ENCODE measurements around the gene EMSY.

EMSY gene

GRCh38 chr11:76424891-76425290 is 19.9 kb upstream of the EMSY start:
- DNase-seq (ENCODE audit: low spot score in 2 of 2) (no peak), ATAC-seq (replicated peaks; ENCODE audit: extremely low read depth, poor library complexity, severe bottlenecking) (no peak)
- Mint-ChIP-seq H3K27ac (ENCODE audit: low read depth) (no peak overlapping the region), H3K9me3 (no peaks in the 10 kb centered on the region), H3K4me3 (no peak overlapping the region), H3K27me3 (no peaks in the 10 kb centered on the region), H3K4me1 (peaks cover 10% of the 10 kb centered on the region), H3K36me3 (ENCODE audit: insufficient read depth) (no peaks in the 10 kb centered on the region)

- no peak for ATAC-seq (replicated peaks; ENCODE audit: extremely low read depth, poor library complexity, severe bottlenecking)
- DNase-seq (ENCODE audit: low spot score in 2 of 2), result no peak
- Mint-ChIP-seq H3K9me3 (no peaks in the 10 kb centered on the region), H3K27ac (ENCODE audit: low read depth) (no peak overlapping the region), H3K4me3 (no peak overlapping the region), H3K27me3 (no peaks in the 10 kb centered on the region), H3K36me3 (ENCODE audit: insufficient read depth) (no peaks in the 10 kb centered on the region), H3K4me1 (peaks cover 10% of the 10 kb centered on the region)
Observed at GRCh38 chr11:76426660-76427059, 18.2 kb upstream of the EMSY start.

- DNase-seq (ENCODE audit: low spot score in 2 of 2), result no peak
- H3K27ac Mint-ChIP-seq (ENCODE audit: low read depth), result no peak overlapping the region
Observed at GRCh38 chr11:76436020-76436419, 8.8 kb upstream of the EMSY start.

GRCh38 chr11:76443268-76443980 is 1.4 kb upstream of the EMSY start:
- Mint-ChIP-seq H3K27ac (ENCODE audit: low read depth) (peak overlapping the region; percentile 95), H3K4me3 (peak overlapping the region; percentile 93), H3K4me1 (peaks cover 33% of the 10 kb centered on the region), H3K27me3 (no peaks in the 10 kb centered on the region), H3K36me3 (ENCODE audit: insufficient read depth) (peaks cover 15% of the 10 kb centered on the region), H3K9me3 (no peaks in the 10 kb centered on the region)
- ATAC-seq (replicated peaks; ENCODE audit: extremely low read depth, poor library complexity, severe bottlenecking) (no peak), DNase-seq (ENCODE audit: low spot score in 2 of 2) (no peak)

More at GRCh38 chr11:76436020-76436419, 8.8 kb upstream of the EMSY start:
- Mint-ChIP-seq H3K4me3 (no peak overlapping the region), H3K36me3 (ENCODE audit: insufficient read depth) (no peaks in the 10 kb centered on the region), H3K9me3 (no peaks in the 10 kb centered on the region), H3K27me3 (no peaks in the 10 kb centered on the region), H3K4me1 (no peaks in the 10 kb centered on the region)
- no peak for ATAC-seq (replicated peaks; ENCODE audit: extremely low read depth, poor library complexity, severe bottlenecking)

GRCh38 chr11:76444065-76444383 is 794 bp upstream of the EMSY start:
- peaks cover 37% of the 10 kb centered on the region for H3K4me1 Mint-ChIP-seq
- peak overlapping the region; percentile 93 for H3K4me3 Mint-ChIP-seq
- ATAC-seq (replicated peaks; ENCODE audit: extremely low read depth, poor library complexity, severe bottlenecking), result no peak
- peak overlapping the region; percentile 95 for H3K27ac Mint-ChIP-seq (ENCODE audit: low read depth)
- H3K36me3 Mint-ChIP-seq (ENCODE audit: insufficient read depth), result peaks cover 18% of the 10 kb centered on the region
- DNase-seq (ENCODE audit: low spot score in 2 of 2), result no peak
- H3K9me3 Mint-ChIP-seq, result no peaks in the 10 kb centered on the region
- no peaks in the 10 kb centered on the region for H3K27me3 Mint-ChIP-seq

GRCh38 chr11:76445121-76446084 is 585 bp downstream of the EMSY start:
- Mint-ChIP-seq H3K27ac (ENCODE audit: low read depth) (peak overlapping the region; percentile 95), H3K4me3 (peak overlapping the region; percentile 93), H3K27me3 (no peaks in the 10 kb centered on the region), H3K9me3 (no peaks in the 10 kb centered on the region), H3K4me1 (peaks cover 46% of the 10 kb centered on the region), H3K36me3 (ENCODE audit: insufficient read depth) (peaks cover 31% of the 10 kb centered on the region)
- peak; percentile 7 for ATAC-seq (replicated peaks; ENCODE audit: extremely low read depth, poor library complexity, severe bottlenecking)
- peak; percentile 12 to 39 for DNase-seq (ENCODE audit: low spot score in 2 of 2)

GRCh38 chr11:76448506-76448905 is 3.7 kb downstream of the EMSY start:
- Mint-ChIP-seq H3K27me3 (no peaks in the 10 kb centered on the region), H3K27ac (ENCODE audit: low read depth) (no peak overlapping the region), H3K4me3 (no peak overlapping the region), H3K4me1 (peaks cover 45% of the 10 kb centered on the region), H3K36me3 (ENCODE audit: insufficient read depth) (peaks cover 50% of the 10 kb centered on the region), H3K9me3 (no peaks in the 10 kb centered on the region)
- ATAC-seq (replicated peaks; ENCODE audit: extremely low read depth, poor library complexity, severe bottlenecking), result no peak
- no peak for DNase-seq (ENCODE audit: low spot score in 2 of 2)

- no peak for DNase-seq (ENCODE audit: low spot score in 2 of 2)
- Mint-ChIP-seq H3K9me3 (no peaks in the 10 kb centered on the region), H3K4me3 (no peak overlapping the region), H3K27me3 (no peaks in the 10 kb centered on the region), H3K27ac (ENCODE audit: low read depth) (no peak overlapping the region), H3K36me3 (ENCODE audit: insufficient read depth) (peaks cover 44% of the 10 kb centered on the region), H3K4me1 (peaks cover 19% of the 10 kb centered on the region)
- ATAC-seq (replicated peaks; ENCODE audit: extremely low read depth, poor library complexity, severe bottlenecking), result no peak
Observed at GRCh38 chr11:76453248-76453647, 8.4 kb downstream of the EMSY start.

- Mint-ChIP-seq H3K4me3 (no peak overlapping the region), H3K36me3 (ENCODE audit: insufficient read depth) (peaks cover 41% of the 10 kb centered on the region), H3K9me3 (no peaks in the 10 kb centered on the region), H3K27me3 (no peaks in the 10 kb centered on the region), H3K4me1 (peaks cover 12% of the 10 kb centered on the region), H3K27ac (ENCODE audit: low read depth) (no peak overlapping the region)
- no peak for DNase-seq (ENCODE audit: low spot score in 2 of 2)
- ATAC-seq (replicated peaks; ENCODE audit: extremely low read depth, poor library complexity, severe bottlenecking), result no peak
Observed at GRCh38 chr11:76455331-76455730, 10.5 kb downstream of the EMSY start.

- Mint-ChIP-seq H3K27ac (ENCODE audit: low read depth) (no peak overlapping the region), H3K4me1 (peaks cover 12% of the 10 kb centered on the region), H3K9me3 (no peaks in the 10 kb centered on the region), H3K27me3 (no peaks in the 10 kb centered on the region), H3K4me3 (no peak overlapping the region), H3K36me3 (ENCODE audit: insufficient read depth) (peaks cover 37% of the 10 kb centered on the region)
- DNase-seq (ENCODE audit: low spot score in 2 of 2) (no peak), ATAC-seq (replicated peaks; ENCODE audit: extremely low read depth, poor library complexity, severe bottlenecking) (no peak)
Observed at GRCh38 chr11:76455931-76456330, 11.1 kb downstream of the EMSY start.

- H3K4me3 Mint-ChIP-seq, result no peak overlapping the region
- ATAC-seq (replicated peaks; ENCODE audit: extremely low read depth, poor library complexity, severe bottlenecking), result no peak
- no peaks in the 10 kb centered on the region for H3K9me3 Mint-ChIP-seq
- peaks cover 12% of the 10 kb centered on the region for H3K4me1 Mint-ChIP-seq
- H3K27ac Mint-ChIP-seq (ENCODE audit: low read depth), result no peak overlapping the region
- no peak for DNase-seq (ENCODE audit: low spot score in 2 of 2)
- H3K27me3 Mint-ChIP-seq, result no peaks in the 10 kb centered on the region
- H3K36me3 Mint-ChIP-seq (ENCODE audit: insufficient read depth), result peaks cover 38% of the 10 kb centered on the region
Observed at GRCh38 chr11:76456571-76456970, 11.8 kb downstream of the EMSY start.

GRCh38 chr11:76459299-76459698 is 14.5 kb downstream of the EMSY start:
- H3K4me1 Mint-ChIP-seq, result peaks cover 19% of the 10 kb centered on the region

GRCh38 chr11:76459846-76460245 is 15.0 kb downstream of the EMSY start:
- H3K4me3 Mint-ChIP-seq, result no peak overlapping the region

More at GRCh38 chr11:76459299-76459698, 14.5 kb downstream of the EMSY start:
- Mint-ChIP-seq H3K36me3 (ENCODE audit: insufficient read depth) (peaks cover 33% of the 10 kb centered on the region), H3K9me3 (no peaks in the 10 kb centered on the region), H3K27me3 (no peaks in the 10 kb centered on the region), H3K4me3 (no peak overlapping the region), H3K27ac (ENCODE audit: low read depth) (no peak overlapping the region)
- ATAC-seq (replicated peaks; ENCODE audit: extremely low read depth, poor library complexity, severe bottlenecking) (no peak), DNase-seq (ENCODE audit: low spot score in 2 of 2) (no peak)

More at GRCh38 chr11:76459846-76460245, 15.0 kb downstream of the EMSY start:
- no peaks in the 10 kb centered on the region for H3K9me3 Mint-ChIP-seq
- peaks cover 38% of the 10 kb centered on the region for H3K36me3 Mint-ChIP-seq (ENCODE audit: insufficient read depth)
- DNase-seq (ENCODE audit: low spot score in 2 of 2), result no peak
- H3K4me1 Mint-ChIP-seq, result peaks cover 25% of the 10 kb centered on the region
- no peak for ATAC-seq (replicated peaks; ENCODE audit: extremely low read depth, poor library complexity, severe bottlenecking)
- H3K27me3 Mint-ChIP-seq, result no peaks in the 10 kb centered on the region
- H3K27ac Mint-ChIP-seq (ENCODE audit: low read depth), result no peak overlapping the region
